HG03097 (cell line): ENCODE data around the gene SNTG2.

Experiments
- ATAC-seq: cut with Tn5 transposase; IDR thresholded peaks from one replicate; pipeline ENCODE4 v1.9.1; 2021; ENCODE audit not compliant: unreplicated experiment, low FRiP score

SNTG2 gene

GRCh38 chr2:951224-952006 is 766 bp downstream of the SNTG2 start:
- no peak for ATAC-seq

DNA sequence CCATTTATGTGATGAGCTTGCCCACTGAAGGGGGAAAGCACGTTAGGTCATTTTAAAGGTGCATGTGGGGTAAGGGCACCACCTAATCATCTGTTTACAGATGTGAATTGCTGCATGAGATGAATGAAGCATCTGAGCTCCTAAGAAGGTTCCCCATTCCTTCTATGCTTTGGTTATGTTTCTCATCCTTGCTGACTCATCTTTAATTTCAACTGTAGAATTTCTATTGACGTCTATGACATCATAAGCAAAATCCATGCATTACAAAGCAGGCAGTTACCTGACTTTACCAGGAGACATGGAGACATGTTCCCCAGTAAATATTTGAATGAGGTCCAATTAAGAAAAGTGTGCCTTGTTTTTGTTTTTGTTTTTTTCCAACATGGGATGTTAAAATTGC is 2.8 kb downstream of the SNTG2 start:
- ATAC-seq: no peak

GRCh38 chr2:953975-954686 is 3.5 kb downstream of the SNTG2 start:
- ATAC-seq: no peak

- no peak for ATAC-seq
These were observed 4.0 kb downstream of the SNTG2 start for GRCh38 chr2:954687-955000.

DNA sequence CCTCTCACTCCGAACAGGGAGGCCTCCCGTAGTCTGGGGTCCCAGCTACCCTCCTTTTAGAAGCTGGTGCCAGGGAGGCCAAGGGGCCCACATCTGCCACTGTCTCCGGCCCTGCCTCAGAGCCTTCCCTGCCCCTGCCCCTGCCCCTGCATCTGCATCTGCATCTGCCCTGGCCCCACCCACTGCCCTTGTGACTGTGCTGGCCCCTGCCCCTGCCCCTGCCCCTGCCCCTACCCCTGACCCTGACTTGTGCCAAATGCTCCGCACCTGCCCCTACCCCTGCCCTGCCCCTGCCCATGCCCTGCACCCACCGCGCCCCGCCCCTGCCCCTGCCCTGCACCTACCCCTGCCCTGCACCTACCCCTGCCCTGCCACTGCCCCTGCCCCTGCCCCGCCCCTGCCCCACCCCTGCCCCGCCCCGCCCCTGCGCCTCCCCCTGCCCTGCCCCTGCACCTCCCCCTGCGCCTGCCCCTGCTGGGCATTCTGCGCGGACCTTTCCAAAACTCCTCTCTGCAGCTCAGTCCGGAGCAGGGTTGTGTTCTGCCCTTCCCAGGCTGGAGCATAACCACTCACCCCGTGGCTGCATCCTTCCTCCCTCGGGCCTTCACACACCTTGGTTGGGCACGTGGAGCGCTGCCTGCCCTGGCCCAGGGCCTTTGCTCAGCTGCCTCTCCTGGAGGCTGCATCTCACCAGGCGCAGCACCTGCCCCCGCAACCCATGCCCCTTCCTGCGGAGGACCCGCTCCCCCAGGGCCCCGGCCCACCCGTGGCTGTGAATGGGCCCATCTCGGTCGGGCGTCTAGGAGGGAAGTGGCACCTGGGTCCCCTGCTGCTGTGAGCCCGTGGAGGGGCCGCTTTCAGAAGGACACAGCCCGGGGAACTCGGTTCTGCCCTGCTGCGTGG is 5.4 kb downstream of the SNTG2 start:
- no peak for ATAC-seq

DNA sequence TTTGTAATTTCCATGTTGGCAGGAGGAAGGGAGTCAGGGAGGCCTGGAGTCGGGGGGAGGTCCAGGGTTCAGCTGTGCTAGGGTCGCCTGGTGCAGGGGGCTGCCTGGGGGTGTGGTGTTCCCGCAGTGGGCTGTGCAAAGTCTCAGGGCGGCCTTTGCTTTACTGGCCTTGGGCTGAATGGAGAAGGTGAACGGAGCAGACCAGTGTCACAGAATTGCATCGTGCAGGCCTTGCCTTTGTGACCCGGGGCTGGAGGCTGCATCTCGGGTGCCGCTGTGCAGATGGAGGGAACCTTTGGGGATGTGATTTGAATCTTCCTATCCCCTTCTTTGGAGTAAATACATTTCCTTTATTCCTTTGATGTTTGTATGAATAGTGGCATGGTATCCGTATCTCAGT is 8.8 kb downstream of the SNTG2 start:
- no peak for ATAC-seq

DNA sequence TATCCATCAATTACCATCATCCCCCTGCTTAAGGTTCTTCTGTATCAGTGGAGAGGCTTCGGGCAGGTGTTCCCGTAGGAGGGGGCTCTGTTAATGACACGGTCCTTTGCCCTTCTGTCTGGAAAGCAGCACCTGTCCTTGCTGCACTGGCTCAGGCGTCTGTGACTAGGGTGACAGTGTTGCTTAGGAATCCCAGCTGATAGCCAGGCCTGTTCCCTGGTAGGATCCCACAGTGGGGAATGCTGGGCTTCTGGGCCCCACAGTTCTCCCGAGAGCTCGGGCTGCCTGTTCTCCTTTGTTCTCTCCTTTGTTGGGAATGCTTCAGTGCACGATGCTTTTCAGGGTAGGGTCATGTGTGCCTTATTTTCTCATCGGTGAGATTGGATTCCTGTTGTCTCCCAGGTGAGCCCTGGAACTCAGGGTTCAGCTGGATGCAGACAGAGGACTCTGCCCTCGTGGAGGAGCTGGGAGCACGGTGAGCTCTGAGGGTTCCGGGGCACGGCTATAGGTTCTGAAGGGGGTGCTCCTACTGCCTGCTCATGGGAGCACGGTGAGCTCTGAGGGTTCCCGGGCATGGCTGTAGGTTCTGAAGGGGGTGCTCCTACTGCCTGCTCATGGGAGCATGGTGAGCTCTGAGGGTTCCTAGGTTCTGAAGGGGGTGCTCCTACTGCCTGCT is 9.6 kb downstream of the SNTG2 start:
- ATAC-seq: no peak

DNA sequence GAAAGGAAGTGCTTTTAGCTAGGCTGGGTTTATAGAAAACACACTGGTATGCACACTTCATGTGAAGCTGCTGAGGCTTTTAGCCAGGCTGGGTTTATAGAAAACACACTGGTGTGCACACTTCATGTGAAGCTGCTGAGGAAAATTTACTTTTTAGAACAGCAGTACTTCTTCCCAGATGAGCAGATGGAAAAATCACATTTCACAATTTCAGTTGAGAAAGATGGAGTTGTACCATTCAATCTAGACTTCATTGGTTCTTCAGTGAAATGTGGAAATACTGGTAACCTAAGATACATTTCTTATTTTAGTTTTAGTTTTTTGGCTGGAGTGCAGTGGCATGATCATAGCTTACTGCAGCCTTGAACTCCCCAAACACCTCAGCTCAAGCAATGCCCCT is 11.1 kb downstream of the SNTG2 start:
- no peak for ATAC-seq

DNA sequence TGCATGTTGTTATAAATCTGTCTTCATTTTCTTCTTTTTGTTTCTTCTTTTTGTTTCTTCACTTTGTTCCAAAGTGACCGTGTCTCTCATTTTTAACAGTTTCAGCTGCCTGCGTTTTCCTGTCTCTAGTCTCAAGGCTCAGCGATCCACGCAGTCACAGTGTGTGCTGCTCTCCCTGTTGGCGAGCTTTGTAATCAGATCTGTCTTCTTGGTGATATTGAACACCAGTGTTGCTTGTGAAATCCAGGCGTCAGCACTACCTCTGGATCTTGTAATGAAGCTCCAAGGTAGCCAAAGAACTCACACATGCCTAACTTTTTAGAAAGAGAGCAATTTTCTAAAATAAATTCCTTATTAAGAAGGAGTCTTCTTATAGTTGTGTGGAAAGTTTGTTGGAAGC is 13.2 kb downstream of the SNTG2 start:
- ATAC-seq: no peak

GRCh38 chr2:964562-964961 is 13.9 kb downstream of the SNTG2 start:
- no peak for ATAC-seq

- no peak for ATAC-seq
These were observed 15.0 kb downstream of the SNTG2 start for GRCh38 chr2:965640-966147.

DNA sequence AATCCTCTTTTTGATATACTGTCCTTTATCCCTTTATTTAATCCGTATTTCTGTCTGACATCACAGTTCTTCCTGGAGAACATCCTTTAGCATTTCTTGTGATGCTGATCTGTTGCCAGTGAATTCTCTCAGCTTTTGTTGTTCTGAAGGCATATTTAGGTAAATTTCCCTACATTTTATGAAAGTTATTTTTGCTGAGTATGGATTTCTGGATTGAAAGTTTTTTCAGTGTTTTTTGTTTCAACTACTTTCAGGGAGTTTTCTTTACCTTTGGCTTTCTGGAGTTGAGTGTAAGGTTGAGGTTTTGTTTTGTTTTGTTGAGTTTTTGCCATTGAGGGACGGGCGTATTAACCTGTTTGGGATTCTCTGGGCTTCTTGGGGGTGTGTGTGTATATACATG is 22.5 kb downstream of the SNTG2 start:
- ATAC-seq: no peak

DNA sequence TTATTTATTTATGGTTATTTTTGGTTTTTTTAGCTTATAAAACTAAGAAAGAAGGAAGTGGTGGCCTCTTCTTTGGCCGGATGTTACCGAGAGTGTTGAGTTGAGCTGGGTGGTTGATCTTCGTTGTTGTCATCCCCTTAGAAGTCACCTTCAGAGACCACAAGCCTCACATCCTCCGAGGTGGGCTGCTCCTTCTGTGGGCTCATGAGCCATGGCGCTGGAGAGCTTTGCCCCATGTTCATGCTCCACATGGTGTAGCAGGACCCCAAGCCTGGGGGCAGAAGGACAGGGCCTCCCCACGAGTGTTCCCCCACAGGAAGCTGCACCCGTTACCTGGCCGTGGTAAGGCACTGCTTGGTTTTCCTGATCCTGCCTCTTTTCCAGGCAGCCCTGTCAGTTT is 23.4 kb downstream of the SNTG2 start:
- ATAC-seq: no peak

GRCh38 chr2:974502-974901 is 23.9 kb downstream of the SNTG2 start:
- ATAC-seq: no peak

DNA sequence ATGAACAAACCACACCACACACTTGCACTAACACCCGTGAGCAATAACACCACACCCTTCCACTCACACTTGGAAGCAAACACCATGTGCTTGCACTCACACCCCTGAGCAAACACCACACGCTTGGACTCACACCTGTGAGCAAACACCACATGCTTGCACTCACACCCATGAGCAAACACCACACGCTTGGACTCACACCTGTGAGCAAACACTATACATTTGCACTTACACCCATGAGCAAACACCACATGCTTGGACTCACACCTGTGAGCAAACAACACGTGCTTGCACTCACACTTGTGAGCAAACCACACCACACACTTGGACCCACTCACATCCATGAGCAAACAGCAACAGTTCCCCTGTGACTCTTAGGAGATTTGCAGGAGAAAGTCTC is 24.4 kb downstream of the SNTG2 start:
- no peak for ATAC-seq

DNA sequence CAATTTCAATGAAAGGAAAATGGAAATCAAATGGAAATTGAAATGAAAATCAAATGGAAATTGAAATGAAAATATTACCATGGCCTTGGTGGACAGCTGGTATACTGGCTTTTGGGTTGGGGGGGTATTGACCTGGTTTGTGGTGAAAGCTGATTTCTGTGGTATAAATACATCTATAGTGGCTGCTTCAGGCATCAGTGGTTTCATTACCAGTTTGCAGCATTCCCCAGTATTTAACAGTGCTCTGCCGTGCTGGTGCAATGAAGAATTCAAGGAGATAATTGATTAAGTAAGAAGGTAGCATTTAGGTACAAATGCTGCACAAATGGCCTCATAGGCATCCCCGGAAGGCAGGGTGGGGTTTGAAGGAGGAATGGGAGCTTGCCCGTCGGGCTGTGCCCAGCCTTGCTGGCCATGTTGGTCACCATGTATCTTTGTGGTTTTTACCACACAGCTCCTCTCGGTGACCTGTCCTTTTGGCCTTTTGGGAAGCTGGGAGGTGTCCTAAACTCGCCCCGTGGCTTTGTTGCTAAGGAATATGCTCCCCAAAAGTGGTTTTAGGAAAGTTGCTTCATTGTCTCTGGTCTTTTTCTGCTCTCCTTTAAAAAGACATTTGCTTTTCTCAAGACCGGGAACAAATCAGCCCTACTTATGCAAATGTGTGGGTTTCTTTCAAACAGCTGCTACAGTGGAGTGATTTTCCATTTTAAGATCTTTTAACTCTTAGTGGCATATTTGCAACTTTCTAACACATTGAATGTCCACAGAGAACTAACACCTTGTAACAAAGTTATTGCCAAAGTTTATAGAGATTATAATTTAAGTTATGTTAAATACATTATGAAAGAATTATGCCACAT is 28.6 kb downstream of the SNTG2 start:
- no peak for ATAC-seq

- ATAC-seq: no peak
These were observed 29.5 kb downstream of the SNTG2 start for GRCh38 chr2:980176-980575.

DNA sequence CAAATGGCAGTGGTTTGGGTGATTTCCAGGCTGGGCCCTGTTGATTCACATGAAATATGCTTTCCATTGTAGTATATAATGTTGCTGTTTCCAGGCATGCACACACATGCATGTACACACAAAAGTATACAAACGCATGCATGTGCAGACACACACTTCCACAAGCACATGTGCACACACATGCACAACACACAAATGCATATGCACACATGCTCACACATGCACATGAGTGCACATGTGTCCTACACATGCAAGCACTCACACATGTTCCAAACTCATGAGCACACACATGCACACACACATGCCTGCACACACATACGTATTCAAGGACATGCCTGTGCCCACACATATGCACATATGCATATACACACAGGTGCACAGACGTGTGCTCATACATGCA is 30.6 kb downstream of the SNTG2 start:
- no peak for ATAC-seq

GRCh38 chr2:981759-982158 is 31.1 kb downstream of the SNTG2 start:
- no peak for ATAC-seq
